RWPE1 (cell line): ENCODE measurements around the gene RAD18.
A peak's percentile ranks its signal among the peaks of the same experiment; 100 is the strongest.

Source experiments
- CTCF ChIA-PET: fragments of 350-600 bp; sonication (Branson Sonifier 250); formaldehyde crosslinking; extraction: SDS; loops from one replicate; lab custom pipeline; 2021; lab: Yijun Ruan, JAX
- POLR2A ChIA-PET: fragments of 400-600 bp; formaldehyde crosslinking; extraction: SDS; loops from one replicate; lab custom pipeline; 2020; ENCODE audit warnings: antibody characterized with exemption; ENCODE audit not compliant: low non-redundant PET; lab: Yijun Ruan, JAX
- DNase-seq: peaks from one replicate; pipeline ENCODE4 v3.0.0; 2012; ENCODE audit warnings: low spot score
- H3K27ac ChIP-seq: fragments of 450-650 bp; 2 replicates; pipeline ENCODE4 v1.5.1; 2017
- CTCF ChIP-seq: fragments of 450-650 bp; conservative IDR thresholded peaks from 2 replicates; pipeline ENCODE4 v1.5.1; 2017; ENCODE audit warnings: low read depth, mild to moderate bottlenecking

The RAD18 gene

GRCh38 chr3:8945890-8946600, 17.2 kb downstream of the RAD18 start:
- ChIA-PET POLR2A (no interaction called here), CTCF (no interaction called here)

GRCh38 chr3:8942746-8943488, 20.4 kb downstream of the RAD18 start:
- H3K27ac ChIP-seq, result no peak overlapping the region
- POLR2A ChIA-PET, result no interaction called here
- DNase-seq, result no peak
- TF ChIP-seq CTCF, result no peak
- CTCF ChIA-PET, result no interaction called here

More at GRCh38 chr3:8945890-8946600, 17.2 kb downstream of the RAD18 start:
- TF ChIP-seq CTCF, result no peak
- no peak overlapping the region for H3K27ac ChIP-seq
- no peak for DNase-seq

- ChIA-PET CTCF (interaction anchor here (0.7 kb wide), 1 partner anchor 138 kb away, joined by 3 read pairs; no protein-coding TSS in a partner anchor), POLR2A (no interaction called here)
- H3K27ac ChIP-seq, result no peak overlapping the region
- TF ChIP-seq CTCF, result no peak
- DNase-seq, result no peak
Measured at GRCh38 chr3:8942115-8942514, 21.2 kb downstream of the RAD18 start.

GRCh38 chr3:8938021-8938420, 25.3 kb downstream of the RAD18 start:
- no peak overlapping the region for H3K27ac ChIP-seq
- ChIA-PET POLR2A (no interaction called here), CTCF (interaction anchor here (0.8 kb wide), 1 partner anchor 277 kb away, joined by 3 read pairs; no protein-coding TSS in a partner anchor)
- TF ChIP-seq CTCF, result peak; percentile 37; the same call in 1 of the 2 replicates
- DNase-seq, result no peak

GRCh38 chr3:8937064-8938020, 25.9 kb downstream of the RAD18 start:
- H3K27ac ChIP-seq, result no peak overlapping the region

More at GRCh38 chr3:8937064-8938020, 25.9 kb downstream of the RAD18 start:
- CTCF ChIA-PET, result interaction anchor here (0.8 kb wide), 1 partner anchor 276 kb away, joined by 3 read pairs; no protein-coding TSS in a partner anchor
- peak; percentile 67 for DNase-seq
- TF ChIP-seq CTCF, result no peak
- POLR2A ChIA-PET, result no interaction called here
